COLO829 (cell line): ENCODE data around the gene TMX4.
"Not testable (repeated sequence)": the region's sequence is repeated elsewhere in the genome, so short reads cannot be mapped to it uniquely, and the experiment has no call there.

Experiments
- DNase-seq: peaks from one replicate; pipeline ENCODE4 v3.0.0; 2012; ENCODE audit warnings: low spot score

Gene TMX4

GRCh38 chr20:7967199-7967844 lies 52.2 kb downstream of the TMX4 start:
- DNase-seq = no peak

- no peak for DNase-seq
Measured at GRCh38 chr20:7966176-7966575, 53.4 kb downstream of the TMX4 start.

GRCh38 chr20:7959484-7959883 lies 60.1 kb downstream of the TMX4 start:
- DNase-seq = no peak

- DNase-seq = not testable (repeated sequence)
Measured at GRCh38 chr20:7956561-7956960, 63.0 kb downstream of the TMX4 start.

GRCh38 chr20:7950387-7950786 lies 69.2 kb downstream of the TMX4 start:
- no peak for DNase-seq

- DNase-seq = no peak
Measured at GRCh38 chr20:7943891-7944290, 75.7 kb downstream of the TMX4 start.

- DNase-seq = no peak
Measured at GRCh38 chr20:7940341-7940740, 79.2 kb downstream of the TMX4 start, which contains the start of gene HAO1. Gene HAO1 (minus strand): TSS chr20:7940458. CDS start chr20:7940422, 36 bp downstream.

- no peak for DNase-seq
Measured at GRCh38 chr20:7939663-7940062, 79.9 kb downstream of the TMX4 start.

GRCh38 chr20:7938058-7938457 lies 81.5 kb downstream of the TMX4 start:
- no peak for DNase-seq

GRCh38 chr20:7937328-7937727 lies 82.2 kb downstream of the TMX4 start:
- no peak for DNase-seq

GRCh38 chr20:7935027-7935551 lies 84.5 kb downstream of the TMX4 start:
- DNase-seq = no peak

- DNase-seq = no peak
Measured at GRCh38 chr20:7933346-7933745, 86.2 kb downstream of the TMX4 start.

- DNase-seq = no peak
Measured at GRCh38 chr20:7930343-7930742, 89.2 kb downstream of the TMX4 start.
